HepG2 (cell line): Measurements from ENCODE around the gene SPA17. TPM values are rescaled to one million over a fixed set of nuclear protein-coding genes. Genes with fewer than 3 reads are reported as not detected.

Experiments used
- CCAR2 ChIP-seq: fragments of 200-400 bp; formaldehyde crosslinking; optimal IDR thresholded peaks from 2 replicates; pipeline ENCODE3; 2018; ENCODE audit warnings: low read depth, mild to moderate bottlenecking, low read length, moderate library complexity
- DMAP1 ChIP-seq: IDR thresholded peaks from 2 replicates; pipeline ENCODE4 v1.6.1; 2016
- E2F5 ChIP-seq: sonication (generic); formaldehyde crosslinking; conservative IDR thresholded peaks from 2 replicates; pipeline ENCODE4 v1.4.0; 2020; ENCODE audit warnings: missing genetic modification reagents
- FLYWCH1 ChIP-seq: sonication (generic); formaldehyde crosslinking; IDR thresholded peaks from 2 replicates; pipeline ENCODE4 v1.8.1; 2023; ENCODE audit warnings: mild to moderate bottlenecking, missing genetic modification reagents
- FOSL2 ChIP-seq: sonication (generic); formaldehyde crosslinking; IDR thresholded peaks from 2 replicates; pipeline ENCODE4 v1.4.0; 2020; ENCODE audit warnings: missing genetic modification reagents
- GMEB2 ChIP-seq: IDR thresholded peaks from 2 replicates; pipeline ENCODE4 v1.6.1; 2016; ENCODE audit warnings: missing biosample characterization, missing genetic modification reagents, low read depth
- HMGXB3 ChIP-seq: sonication (generic); formaldehyde crosslinking; IDR thresholded peaks from 2 replicates; pipeline ENCODE4 v1.4.0; 2020; ENCODE audit warnings: missing genetic modification reagents, borderline replicate concordance
- HNRNPUL1 ChIP-seq: fragments of 200-400 bp; formaldehyde crosslinking; IDR thresholded peaks from 2 replicates; pipeline ENCODE4 v1.6.1; 2017; ENCODE audit warnings: low read depth, mild to moderate bottlenecking, low read length, moderate library complexity
- IRF9 ChIP-seq: sonication (generic); formaldehyde crosslinking; IDR thresholded peaks from 2 replicates; pipeline ENCODE4 v1.8.0; 2022; ENCODE audit warnings: missing genetic modification reagents, mild to moderate bottlenecking, borderline replicate concordance
- JARID2 ChIP-seq: sonication (generic); formaldehyde crosslinking; IDR thresholded peaks from 2 replicates; pipeline ENCODE4 v1.8.1; 2023; ENCODE audit warnings: missing genetic modification reagents, inconsistent platforms; ENCODE audit not compliant: insufficient replicate concordance
- KLF11 ChIP-seq: IDR thresholded peaks from 2 replicates; pipeline ENCODE4 v1.6.1; 2016; ENCODE audit warnings: missing compliant biosample characterization
- NFIB ChIP-seq: sonication (generic); formaldehyde crosslinking; IDR thresholded peaks from 2 replicates; pipeline ENCODE4 v1.9.0; 2021; ENCODE audit warnings: missing genetic modification reagents, mild to moderate bottlenecking, borderline replicate concordance
- PHB2 ChIP-seq: fragments of 450-650 bp; IDR thresholded peaks from 2 replicates; pipeline ENCODE4 v1.6.1; 2018; ENCODE audit not compliant: partially characterized antibody
- PHF20 ChIP-seq: sonication (generic); formaldehyde crosslinking; IDR thresholded peaks from 2 replicates; pipeline ENCODE4 v1.5.0; 2020; ENCODE audit warnings: mild to moderate bottlenecking, missing genetic modification reagents
- RORA ChIP-seq: sonication (generic); formaldehyde crosslinking; IDR thresholded peaks from 2 replicates; pipeline ENCODE4 v1.5.0; 2020; ENCODE audit warnings: mild to moderate bottlenecking, missing genetic modification reagents, moderate library complexity
- SNAPC2 ChIP-seq: sonication (generic); formaldehyde crosslinking; IDR thresholded peaks from 2 replicates; pipeline ENCODE4 v1.8.1; 2022; ENCODE audit warnings: mild to moderate bottlenecking, missing genetic modification reagents
- THYN1 ChIP-seq: sonication (generic); formaldehyde crosslinking; IDR thresholded peaks from 2 replicates; pipeline ENCODE4 v1.8.1; 2023; ENCODE audit warnings: low read depth, mild to moderate bottlenecking, moderate library complexity, missing genetic modification reagents, borderline replicate concordance
- ZNF12 ChIP-seq: sonication (generic); formaldehyde crosslinking; IDR thresholded peaks from 2 replicates; pipeline ENCODE4 v1.5.0; 2020; ENCODE audit warnings: missing genetic modification reagents
- ZNF503 ChIP-seq: sonication (generic); formaldehyde crosslinking; IDR thresholded peaks from 2 replicates; pipeline ENCODE4 v1.4.0; 2020; ENCODE audit warnings: missing genetic modification reagents
- ZNF75D ChIP-seq: sonication (generic); formaldehyde crosslinking; IDR thresholded peaks from 2 replicates; pipeline ENCODE4 v1.8.1; 2023; ENCODE audit warnings: missing genetic modification reagents, mild to moderate bottlenecking, borderline replicate concordance
- polyA plus RNA-seq, 8 experiments: library from polyadenylated mRNA; depleted of rRNA in 3 of 8; stranded (reverse) in 7 of 8; unstranded in 1 of 8; fragments of >200 nt; fragmentation: Illumina TruSeq in 4 of 8; extraction: Trizol in 4 of 8; gene quantifications; 2 replicates each; pipeline versions ENCODE4 v1.2.1 to v1.2.3, GENCODE V29; 2011 to 2016; ENCODE audit warnings: low read depth in 4 of 8, missing spikeins in 1 of 8, mixed read lengths in 1 of 8; ENCODE audit not compliant: insufficient read depth in 1 of 8
- total RNA-seq, 5 experiments: library from RNA; depleted of rRNA; stranded (reverse); fragments of >200 nt; fragmentation: Illumina TruSeq; extraction: Trizol; gene quantifications; 2 replicates each; pipeline ENCODE4 v1.2.3, GENCODE V29; 2016; ENCODE audit warnings: low read depth in 1 of 5

The SPA17 gene
- total and polyA plus RNA-seq, 2 of the 13 experiments (the other 11 are each of a cell fraction or from before 2014, with no cell fraction given) = 4.4 to 8.4 TPM

- TF ChIP-seq E2F5 (no peak), HNRNPUL1 (no peak), FOSL2 (peak; percentile 15; the same call in 1 of the 2 replicates), ZNF503 (CRISPR knock-in tag) (no peak), JARID2 (CRISPR knock-in tag) (no peak), PHB2 (no peak), ZNF75D (no peak), SNAPC2 (CRISPR knock-in tag) (no peak), CCAR2 (no peak), NFIB (no peak), IRF9 (CRISPR knock-in tag) (no peak), THYN1 (no peak), KLF11 (CRISPR knock-in tag) (no peak), FLYWCH1 (CRISPR knock-in tag) (no peak), PHF20 (CRISPR knock-in tag) (peak; percentile 54; the same call in 1 of the 2 replicates), RORA (no peak), DMAP1 (CRISPR knock-in tag) (peak; percentile 74), ZNF12 (no peak), GMEB2 (CRISPR knock-in tag) (no peak), HMGXB3 (CRISPR knock-in tag) (no peak)
These were observed at the start of gene SPA17, which contains the start of gene SIAE (continued) for GRCh38 chr11:124673333-124674167.
